Right hindlimb (tissue), 1 donor: ENCODE measurements around the gene THBS2.
A peak's percentile ranks its signal among the peaks of the same experiment; 100 is the strongest.

Experiments
- DNase-seq: peaks from one replicate; pipeline ENCODE4 v3.0.0-alpha.2; 2018

Gene THBS2

DNA sequence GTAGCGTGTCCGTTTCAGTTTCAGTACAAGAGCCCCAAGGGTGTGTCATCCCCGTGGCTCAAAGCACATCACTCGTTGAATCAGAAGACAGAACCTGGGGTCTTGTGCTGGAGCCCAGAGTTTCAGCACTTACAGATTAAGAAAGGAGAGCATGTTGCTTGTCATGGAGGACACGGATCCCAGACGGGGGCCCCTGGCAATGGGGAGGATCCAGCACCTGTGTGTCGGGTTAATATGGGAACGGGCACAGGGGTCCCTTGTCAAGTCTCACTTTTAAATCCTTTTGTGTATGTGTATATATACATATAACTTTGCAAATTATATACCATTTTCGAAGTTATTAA is 23.4 kb downstream of the THBS2 start:
- peak; percentile 19 for DNase-seq

DNA sequence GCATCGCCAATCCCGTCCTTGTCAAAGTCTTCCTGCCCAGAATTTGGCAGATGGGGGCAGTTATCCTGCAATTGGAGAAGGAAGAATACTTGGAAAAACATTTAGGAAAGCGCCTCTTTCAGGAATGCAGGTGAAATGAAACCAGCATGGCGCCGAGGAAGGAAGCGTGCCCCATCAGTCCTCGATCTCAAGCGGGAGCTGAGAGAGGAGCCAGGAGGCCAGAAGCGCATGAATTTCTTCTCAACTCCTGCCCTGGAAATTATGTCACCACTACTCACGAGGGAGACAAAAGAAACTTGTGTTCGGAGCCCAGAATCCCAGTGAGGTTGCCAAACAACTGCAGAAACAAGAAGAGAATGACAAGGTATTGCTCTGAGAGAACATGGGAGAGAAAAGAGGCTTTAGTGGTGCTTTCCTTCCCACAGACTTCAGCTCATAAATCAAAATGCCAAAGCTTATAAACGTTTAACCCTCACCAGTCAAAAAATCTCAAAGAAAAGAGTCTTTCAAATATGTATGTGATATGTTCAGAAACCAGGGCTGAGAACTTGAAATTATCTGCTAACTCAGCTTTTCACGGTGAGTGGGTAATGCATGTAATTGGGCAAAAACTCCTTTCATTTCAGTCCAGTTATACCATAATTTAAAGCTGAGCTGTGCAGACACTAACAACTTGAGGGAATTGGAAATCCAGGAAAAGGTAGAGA is 23.9 kb downstream of the THBS2 start:
- DNase-seq, result peak; percentile 38

DNA sequence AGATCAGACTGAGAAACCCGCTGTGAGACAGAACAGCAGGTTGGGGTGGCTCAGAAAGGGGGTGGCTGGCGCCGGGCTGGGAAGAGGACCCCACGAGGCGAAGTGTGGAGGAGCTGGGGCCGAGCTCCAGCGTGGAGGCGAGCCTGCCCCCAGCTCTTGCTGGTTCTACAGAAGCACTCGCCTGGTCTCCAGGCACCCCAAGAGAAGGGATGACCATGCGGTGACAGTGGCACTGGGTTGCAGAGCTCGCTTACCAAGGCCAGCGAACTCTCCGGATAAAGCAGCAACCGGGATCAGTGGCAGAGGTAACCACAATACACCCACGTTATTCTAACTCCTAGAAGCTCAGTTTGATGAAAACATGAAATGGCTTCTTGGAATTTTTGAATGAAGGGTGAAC is 26.5 kb downstream of the THBS2 start:
- DNase-seq, result no peak

DNA sequence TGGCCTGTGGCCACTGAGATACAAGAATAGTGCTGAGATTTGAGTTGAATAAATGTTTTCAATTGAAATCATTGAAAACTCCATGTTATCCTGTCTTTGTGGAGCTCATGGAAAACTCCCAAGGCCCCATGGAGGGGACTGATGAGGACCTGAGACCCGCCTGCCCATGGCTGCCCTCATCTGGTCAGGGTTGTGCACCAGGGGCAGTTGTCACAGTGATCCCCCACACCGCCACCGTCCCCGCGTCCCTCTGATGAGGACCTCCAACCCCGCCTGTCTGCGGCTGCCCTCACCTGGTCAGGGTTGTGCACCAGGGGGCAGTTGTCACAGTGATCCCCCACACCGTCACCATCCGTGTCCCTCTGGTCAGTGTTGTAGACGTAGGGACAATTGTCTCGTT is 27.8 kb downstream of the THBS2 start:
- DNase-seq, result no peak

DNA sequence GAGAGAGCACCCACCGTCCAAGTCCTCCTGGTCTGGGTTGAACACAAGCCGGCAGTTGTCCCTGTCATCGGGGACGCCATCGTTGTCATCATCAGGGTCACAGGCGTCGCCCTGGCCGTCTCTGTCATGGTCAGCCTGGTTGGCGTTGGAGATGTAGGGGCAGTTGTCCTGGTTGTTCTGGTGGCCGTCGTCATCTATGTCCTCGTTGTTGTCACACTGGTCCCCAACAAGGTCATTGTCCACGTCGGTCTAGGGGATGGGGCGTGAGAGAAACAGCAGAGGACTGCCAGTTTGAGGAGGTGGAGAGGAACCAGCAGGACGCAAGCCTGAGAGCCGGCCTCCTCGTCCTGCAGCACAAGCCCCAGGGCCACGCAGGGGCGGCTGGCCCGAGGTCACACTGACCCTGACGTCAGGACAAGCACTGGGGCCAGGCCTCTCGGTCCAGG is 28.5 kb downstream of the THBS2 start:
- DNase-seq, result no peak

DNA sequence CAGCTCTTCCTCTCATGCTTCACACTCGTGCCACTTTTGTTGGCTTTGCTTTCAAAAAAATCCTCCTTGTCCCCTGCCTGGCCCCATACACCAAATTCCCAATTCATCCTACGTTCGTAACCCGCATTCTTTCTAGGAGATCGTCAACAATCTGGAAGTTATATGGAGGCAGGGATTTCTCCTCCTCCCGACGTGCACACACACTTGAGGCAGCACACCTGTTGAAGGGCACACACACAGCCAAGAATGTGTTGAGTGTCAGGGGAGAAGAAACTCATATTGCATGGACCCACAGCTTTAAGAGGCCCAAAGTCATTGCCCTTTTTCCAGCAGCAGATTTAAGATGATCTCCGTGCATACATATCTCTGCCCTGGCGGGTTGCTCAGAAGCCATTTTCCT is 28.9 kb downstream of the THBS2 start:
- DNase-seq, result no peak

DNA sequence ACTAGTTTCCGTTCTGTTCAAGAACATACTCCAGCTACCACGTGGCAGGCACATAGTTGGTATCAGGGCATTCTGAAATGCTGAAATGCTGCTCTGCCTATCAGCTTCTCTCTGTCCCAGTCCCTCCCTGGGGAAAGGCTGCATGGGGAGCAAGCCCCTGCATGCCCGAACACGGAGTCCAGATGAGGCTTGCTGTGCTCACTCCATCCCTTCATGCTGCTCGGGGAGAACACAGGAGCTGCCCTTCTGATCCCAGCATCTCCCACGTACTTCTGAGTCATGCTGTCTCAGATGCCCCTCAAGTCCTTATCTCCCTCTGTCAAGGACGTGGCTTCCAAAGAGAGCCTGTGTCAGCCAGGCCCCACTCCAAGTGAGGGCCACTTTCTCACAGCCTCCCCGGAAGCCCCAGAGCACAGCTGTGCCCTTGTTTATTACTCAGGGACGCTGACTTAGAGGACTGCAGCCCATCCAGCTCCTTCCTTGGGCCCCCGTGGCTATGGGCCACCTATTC is 29.4 kb downstream of the THBS2 start:
- DNase-seq, result no peak

DNA sequence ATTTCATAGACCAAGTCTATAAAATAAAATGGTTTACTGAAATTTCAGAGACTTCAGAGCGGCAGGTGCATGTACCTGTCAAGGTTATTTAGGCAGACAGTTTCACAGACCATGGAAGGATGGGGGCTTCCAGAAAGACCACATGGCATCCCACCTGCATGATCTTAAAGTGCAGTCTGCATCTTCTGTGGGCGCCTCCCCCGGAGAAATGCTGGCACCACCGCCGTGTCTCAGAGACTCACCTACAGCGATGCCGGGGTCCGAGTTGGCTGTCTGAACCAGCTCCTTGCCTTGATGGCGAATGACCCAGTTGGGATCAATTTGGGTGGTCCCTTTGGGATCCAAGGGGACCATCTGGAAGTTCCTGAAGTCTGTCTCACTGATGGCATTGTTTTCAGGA is 30.6 kb downstream of the THBS2 start:
- no peak for DNase-seq

DNA sequence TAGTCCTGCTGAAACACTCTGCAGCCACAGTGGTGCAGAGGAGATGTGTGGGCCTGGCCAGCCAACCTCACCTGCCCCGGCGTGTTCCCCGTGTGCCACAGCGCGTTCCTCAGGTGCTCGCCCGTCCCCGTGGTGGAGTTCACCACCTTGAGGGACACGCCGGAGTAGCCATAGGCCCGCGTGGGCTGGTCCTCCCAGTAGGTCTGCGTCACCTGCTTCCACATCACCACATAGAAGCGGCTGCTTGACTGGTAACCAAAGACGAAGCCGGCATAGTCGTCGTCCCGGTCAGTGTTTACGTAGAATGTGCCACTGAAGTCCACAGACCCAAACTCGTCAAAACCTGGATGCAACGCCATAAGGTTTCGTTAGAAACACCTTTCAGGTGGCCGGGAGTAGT is 31.5 kb downstream of the THBS2 start:
- no peak for DNase-seq

DNA sequence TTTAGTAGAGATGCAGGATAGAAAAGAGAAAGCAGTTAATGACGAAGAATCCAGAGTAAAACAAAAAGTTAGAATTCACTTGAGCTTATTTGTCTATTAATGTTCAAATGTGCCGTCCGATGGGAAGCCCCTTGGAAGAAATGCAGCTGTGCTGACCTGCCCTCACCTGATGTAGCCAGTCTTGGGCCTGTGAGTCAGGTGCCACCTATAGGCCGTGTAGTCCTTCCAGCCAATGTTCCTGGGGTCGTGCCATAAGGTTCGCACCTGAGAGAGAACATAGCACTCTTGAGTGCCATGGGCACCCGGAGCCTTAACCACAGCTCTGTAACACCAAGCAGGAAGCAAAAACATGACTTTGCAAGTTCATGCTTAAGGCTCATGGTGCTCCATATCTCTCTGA is 32.4 kb downstream of the THBS2 start:
- DNase-seq, result no peak

DNA sequence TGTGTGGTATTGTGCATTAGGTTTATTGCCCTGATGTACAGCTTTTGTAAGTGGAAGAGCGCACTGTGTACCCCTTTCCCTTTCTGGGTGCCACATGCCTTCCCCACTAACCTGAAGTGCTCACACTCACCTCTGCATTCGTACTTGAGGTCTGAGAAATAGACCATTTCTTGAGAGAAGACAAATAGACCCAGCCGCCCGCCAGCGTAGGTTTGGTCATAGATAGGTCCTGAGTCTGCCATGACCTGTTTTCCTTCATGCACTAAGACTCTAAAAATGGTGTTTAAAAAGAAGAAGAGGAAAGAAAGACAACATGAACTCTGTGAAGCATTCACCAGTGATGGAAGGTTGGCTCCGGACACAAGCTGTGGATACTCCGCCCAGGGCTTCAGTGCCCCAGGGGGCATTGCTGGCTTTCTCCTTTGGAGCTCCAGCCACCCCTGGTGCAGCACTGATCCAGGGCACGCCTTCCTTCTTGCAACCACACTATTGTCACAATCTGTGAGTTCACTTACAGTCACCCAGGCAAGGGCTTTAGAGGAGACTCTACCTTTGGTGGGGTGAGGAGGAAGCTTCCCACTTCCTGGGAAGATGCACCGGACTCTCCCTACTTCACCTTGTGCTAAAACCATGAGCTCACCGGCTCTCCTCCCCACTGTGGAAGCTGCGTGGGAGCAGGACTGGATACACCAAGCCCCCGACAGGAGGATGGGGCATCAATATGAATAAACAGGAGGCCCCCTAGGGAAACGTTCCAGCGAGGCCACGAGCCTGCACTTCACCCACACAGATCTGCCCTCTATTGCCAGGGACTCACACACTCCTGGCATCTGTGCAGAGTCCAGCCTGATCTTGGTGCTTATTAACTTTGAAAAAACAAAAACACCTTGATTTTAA is 33.3 kb downstream of the THBS2 start:
- no peak for DNase-seq

DNA sequence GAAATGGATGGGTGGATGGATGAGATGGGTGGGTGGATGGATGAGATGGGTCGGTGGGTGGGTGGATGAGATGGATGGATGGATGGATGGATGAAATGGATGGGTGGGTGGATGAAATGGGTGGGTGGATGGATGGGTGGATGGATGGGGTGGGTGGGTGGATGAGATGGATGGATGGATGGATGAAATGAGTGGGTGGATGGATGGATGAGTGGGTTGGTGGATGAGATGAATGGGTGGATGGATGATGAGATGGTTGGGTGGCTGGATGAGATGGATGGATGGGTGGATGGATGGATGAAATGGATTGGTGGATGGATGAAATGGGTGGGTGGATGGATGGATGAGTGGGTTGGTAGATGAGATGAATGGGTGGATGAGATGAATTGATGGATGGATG is 35.7 kb downstream of the THBS2 start:
- DNase-seq, result no peak

DNA sequence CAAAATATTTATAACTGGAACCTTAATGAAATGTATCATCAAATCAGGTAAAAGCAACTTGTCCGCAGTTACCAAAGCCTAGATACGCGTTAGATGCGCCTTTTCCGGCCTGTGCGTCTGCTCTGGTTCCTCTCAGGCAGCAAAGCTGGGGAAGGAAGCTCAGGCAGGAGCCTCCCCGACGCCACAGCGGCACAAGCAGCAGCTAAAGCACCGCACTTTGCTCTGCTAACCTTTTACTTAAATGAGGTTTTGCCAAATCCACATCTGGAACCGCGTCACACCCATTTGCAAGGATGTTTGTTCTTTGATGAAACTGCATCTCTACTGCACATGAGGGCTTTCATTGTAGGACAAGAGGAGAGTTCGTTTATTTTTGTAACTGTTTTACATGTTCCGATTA is 36.8 kb downstream of the THBS2 start:
- DNase-seq, result no peak

DNA sequence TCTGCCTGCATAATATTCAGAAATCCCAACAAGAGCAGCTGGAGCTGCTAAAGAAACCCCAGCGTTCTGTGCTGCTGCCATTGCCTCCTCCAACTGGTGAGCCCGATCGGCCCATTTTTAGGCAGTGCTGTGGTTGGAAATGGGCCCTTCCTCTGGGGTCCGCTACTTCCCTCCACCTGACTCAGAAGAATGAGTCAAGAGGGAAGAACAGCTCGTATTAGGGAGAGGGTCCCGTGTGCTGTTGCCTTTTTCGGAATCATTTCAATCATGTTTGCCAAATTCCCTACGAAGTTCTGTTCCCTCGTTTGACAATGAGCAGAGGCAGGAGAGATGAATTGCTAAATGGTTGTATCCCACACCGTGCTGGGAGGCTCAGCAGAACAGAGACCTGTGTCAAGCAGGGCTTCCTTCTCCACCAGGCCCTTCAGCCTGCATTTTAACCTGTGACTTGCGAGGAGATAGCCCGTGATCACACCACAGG is 38.4 kb downstream of the THBS2 start:
- DNase-seq, result no peak

DNA sequence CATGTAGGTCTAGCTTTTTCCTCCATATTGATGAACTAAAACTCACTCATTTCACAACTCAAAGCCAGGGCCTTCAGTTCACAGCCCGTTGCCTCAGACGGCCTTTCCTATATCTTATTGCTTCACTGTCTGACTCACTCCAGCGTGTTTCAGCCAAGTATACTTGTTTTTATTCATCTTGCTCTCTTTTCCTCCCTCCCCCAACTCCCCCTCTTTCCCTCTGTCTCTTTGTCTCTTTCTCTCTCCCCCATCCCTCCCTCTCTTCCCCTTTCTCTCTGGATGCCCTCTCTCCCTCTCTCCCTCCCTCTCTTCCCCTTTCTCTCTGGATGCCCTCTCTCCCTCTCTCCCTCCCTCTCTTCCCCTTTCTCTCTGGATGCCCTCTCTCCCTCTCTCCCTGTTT is 38.9 kb downstream of the THBS2 start:
- DNase-seq, result peak; percentile 47

DNA sequence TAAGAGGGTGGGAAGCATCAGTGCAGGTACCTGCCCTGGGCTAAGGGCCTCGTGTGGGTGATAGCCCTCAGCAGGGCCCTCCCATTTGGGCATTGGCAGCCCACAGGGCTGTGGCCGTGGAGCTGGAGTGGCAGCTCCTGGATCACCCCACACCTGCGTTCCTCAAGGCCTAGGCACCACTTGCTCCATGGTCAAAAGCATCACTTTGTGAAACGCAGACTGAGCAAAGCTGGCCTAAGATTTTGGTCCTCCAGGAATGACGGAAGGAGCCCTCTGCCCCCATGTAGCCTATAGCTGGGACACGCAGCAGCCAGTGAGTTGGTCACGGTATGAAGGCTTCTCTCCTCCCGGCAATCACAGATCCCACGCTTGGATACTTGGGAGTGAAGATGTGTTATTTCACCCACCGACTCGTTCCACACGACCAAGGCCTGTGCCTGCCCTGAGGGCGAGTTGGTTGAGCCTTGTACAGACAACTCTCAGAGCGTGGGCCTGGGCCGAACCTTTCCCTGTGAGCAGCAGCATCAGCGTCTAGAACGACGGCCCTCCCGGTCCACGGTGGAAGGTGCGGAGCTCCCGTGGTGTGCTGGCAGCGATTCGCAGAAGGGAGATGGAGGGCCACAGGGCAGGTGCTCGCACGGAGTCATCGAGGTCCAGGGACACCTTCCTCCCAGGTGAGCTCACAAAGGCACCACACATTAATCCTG is 39.7 kb downstream of the THBS2 start:
- no peak for DNase-seq

DNA sequence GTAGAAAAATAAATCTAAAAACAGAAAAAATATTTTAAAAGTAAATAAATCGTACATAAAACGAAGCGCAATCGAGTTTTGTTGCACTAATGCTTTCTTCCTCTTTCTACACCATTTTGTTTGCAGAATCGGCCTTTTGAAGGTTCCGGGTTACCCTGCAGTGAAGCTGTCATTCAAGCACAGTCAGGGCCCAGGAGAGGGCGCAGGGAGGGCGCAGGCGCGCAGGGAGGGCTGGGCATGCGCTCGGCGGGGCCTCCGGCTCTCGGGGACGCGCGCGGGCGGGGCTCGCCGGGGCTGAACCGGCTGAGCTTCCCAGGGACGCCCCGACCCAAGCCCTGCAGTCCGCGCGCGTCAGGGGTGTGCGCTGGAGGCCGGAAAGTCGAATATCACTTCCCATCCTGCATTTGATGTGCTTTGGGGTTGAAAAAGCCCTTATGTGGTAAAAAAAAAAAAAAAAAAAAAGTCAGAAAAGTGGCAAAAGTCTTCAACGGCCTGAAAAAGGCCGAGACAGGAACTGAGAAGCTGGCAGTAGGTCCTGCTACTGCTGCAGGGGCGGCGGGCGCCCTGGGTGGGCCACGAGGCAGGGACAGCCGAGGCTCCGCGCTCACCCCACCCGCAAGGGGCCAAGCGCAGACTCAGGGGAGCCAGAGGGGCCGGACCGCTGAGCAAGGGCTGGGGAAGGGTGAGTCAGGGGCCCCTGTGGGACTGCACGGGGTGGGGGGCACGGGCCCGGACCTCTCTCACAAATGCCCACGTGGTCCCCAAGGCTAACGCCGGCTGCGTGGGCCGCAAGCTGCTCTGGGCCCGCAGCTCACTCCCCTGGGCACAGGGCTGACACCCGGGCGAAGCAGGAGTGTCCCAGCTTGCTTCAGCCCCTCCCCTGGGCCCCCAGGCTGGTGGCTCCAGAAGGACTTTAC is 40.5 kb downstream of the THBS2 start:
- DNase-seq, result peak; percentile 94

DNA sequence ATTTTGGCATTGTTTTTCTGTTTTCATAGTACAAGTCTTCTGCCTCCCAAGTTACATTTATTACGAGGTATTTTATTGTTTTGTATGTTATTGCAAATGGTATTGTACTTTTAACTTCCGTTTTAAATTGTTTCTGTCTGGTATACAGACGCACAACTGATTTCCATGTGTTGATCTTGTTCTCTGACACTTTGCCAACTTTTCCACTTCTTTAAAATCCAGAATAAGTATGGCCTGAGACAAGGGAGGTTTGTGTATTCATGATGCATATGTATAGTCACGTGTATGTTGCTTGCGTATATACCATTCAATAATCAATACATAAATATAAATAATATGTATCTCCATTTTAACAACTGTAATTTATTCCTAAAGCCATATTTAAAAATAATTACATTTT is 41.2 kb downstream of the THBS2 start:
- no peak for DNase-seq

DNA sequence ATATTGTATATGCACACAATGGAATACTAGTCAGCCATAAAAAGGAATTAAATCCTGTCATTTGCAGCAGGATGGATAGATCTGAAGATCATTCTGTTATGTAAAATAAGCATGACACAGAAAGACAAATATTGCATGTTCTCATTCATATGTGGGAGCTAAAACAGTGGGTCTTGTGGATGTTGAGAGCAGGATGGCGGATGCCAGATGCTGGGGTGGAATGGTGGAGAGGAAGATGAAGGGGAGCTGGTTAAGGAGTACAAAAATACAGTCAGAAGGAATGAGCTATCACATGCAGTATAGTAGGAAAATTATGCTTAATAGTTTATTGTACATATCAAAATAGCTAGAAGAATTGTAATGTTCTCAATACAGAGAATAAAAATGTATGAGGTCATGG is 41.8 kb downstream of the THBS2 start:
- no peak for DNase-seq

DNA sequence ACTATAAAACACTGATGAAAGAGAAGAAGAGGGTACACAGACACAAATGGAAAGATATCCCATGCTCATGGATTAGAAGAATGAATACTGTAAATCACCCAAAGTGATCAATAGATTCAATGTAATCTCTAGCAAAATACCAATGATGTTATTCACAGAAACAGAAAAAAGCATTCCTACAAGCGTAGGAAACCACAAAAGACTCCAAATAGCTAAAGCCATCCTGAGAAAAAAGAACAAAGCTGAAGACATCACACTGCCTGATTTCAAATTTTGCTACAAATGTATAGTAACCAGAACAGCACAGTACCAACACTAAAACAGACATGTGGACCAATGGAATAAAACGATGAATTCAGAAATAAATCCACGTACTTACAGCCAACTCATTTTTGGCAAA is 43.0 kb downstream of the THBS2 start:
- DNase-seq, result no peak

DNA sequence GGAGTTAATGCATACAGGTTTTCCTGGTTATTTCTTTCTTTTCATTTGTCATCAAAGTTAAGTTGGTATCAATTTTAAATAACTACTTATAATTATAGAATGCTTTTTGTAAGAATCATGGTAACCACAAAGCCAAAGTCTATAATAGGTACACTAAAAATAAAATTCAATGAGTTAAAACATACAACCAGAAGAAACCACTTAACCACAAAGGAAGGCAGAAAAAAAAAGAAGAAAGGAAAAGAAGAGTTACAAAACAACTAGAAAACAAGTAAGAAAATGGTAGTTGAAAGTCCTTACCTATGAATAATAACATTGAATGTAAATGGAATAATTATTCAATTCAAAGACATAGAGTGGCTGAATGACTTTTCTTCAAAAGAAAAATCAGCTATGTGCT is 45.6 kb downstream of the THBS2 start:
- DNase-seq, result no peak

DNA sequence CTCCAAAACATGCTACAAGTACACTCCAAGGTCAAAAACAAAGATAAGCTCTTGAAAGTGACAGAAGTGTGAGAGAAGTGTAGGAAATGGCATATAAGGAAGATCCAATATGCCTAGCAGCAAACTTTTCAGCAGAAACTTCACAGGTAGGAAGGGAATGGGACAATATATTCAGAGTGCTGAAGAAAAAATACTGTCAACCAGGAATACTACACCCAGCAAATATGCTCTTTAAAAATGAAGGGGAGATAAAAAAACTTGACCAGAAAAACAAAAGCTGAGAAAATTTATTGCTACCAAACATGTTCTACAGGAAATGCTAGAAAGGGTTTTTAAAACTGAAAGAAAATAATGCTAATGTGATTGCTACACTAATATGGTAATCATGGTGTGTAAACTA is 46.2 kb downstream of the THBS2 start:
- DNase-seq, result no peak
